OCI-LY1 (cell line): Measurements from ENCODE around the gene GAGE12F.

Experiments used
- EZH2 ChIP-seq: fragments of 200-600 bp; sonication (generic), shearing (Covaris generic); IDR thresholded peaks from 2 replicates; pipeline ENCODE4 v1.8.0; 2017; ENCODE audit warnings: borderline replicate concordance, mixed run types, mild to moderate bottlenecking, antibody characterized with exemption, low read length, moderate library complexity, mixed read lengths
- TF ChIP-seq, protein P1 (sequence below): fragments of 200-600 bp; sonication (generic), shearing (Covaris generic); IDR thresholded peaks from 2 replicates; pipeline ENCODE4 v1.5.1; 2017; ENCODE audit warnings: mild to moderate bottlenecking, antibody characterized with exemption, low read length, moderate library complexity, mixed read lengths

DNA sequence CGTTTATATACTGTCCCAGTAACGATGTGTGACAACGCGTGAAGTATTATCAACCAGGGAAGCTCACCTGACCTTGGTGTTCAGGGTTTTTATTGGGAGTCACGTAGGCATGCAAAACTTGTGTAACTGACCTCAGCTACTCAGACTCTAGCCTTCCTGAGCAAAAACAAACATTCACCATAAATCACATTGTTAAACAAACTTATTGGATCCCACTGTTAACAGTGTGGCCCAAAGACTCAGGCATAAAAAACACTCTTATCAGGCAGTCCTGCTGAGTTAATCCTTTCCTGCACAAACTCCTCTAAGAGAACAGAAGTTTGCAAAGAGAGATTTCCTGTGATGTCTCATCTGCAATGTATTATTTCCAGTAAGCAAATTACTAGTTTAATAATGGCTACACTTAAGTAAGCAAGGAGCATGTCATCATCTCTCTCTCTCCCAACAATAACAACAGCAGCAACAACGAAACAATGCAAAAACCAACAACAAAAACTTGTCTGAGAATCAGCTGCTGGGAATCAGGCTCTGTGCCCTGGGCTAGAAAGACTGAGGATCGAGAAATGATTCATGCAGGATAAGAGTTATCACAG is 50.2 kb downstream of the GAGE12F start:
- TF ChIP-seq, protein P1, sequence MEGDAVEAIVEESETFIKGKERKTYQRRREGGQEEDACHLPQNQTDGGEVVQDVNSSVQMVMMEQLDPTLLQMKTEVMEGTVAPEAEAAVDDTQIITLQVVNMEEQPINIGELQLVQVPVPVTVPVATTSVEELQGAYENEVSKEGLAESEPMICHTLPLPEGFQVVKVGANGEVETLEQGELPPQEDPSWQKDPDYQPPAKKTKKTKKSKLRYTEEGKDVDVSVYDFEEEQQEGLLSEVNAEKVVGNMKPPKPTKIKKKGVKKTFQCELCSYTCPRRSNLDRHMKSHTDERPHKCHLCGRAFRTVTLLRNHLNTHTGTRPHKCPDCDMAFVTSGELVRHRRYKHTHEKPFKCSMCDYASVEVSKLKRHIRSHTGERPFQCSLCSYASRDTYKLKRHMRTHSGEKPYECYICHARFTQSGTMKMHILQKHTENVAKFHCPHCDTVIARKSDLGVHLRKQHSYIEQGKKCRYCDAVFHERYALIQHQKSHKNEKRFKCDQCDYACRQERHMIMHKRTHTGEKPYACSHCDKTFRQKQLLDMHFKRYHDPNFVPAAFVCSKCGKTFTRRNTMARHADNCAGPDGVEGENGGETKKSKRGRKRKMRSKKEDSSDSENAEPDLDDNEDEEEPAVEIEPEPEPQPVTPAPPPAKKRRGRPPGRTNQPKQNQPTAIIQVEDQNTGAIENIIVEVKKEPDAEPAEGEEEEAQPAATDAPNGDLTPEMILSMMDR = no peak
- TF ChIP-seq EZH2 = no peak
